SK-N-SH (cell line): ENCODE results near the gene MIS18A. TPM values are rescaled to one million over a fixed set of nuclear protein-coding genes. Genes with fewer than 3 reads are reported as not detected.

ENCODE experiments used
- CTCF ChIA-PET: fragments of 300-600, 350-600 bp; formaldehyde crosslinking; extraction: SDS; loops from one replicate; lab custom pipeline; 2021; lab: Yijun Ruan, JAX
- POLR2A ChIA-PET: fragments of 350-600 bp; sonication (Branson Sonifier 250); formaldehyde crosslinking; extraction: SDS; loops from one replicate; lab custom pipeline; 2020; ENCODE audit warnings: antibody characterized with exemption, inconsistent platforms; lab: Yijun Ruan, JAX
- DNase-seq: peaks from one replicate; pipeline ENCODE4 v3.0.0; 2012
- H2AFZ ChIP-seq: fragments of 200-600 bp; sonication (generic); 2 replicates; pipeline ENCODE4 v1.8.1; 2016; ENCODE audit warnings: antibody characterized with exemption, mild to moderate bottlenecking, low read depth
- H3F3A ChIP-seq: fragments of 200-600 bp; sonication (generic); replicated peaks from 2 replicates; pipeline ENCODE3; 2016; ENCODE audit warnings: antibody characterized with exemption, mild to moderate bottlenecking; ENCODE audit not compliant: insufficient read depth
- H3K27ac ChIP-seq, 2 experiments: fragments of 200-500 bp in 1 of 2; fragments of 200-600 bp in 1 of 2; sonication (Bioruptor generic) in 1 of 2; sonication (generic), shearing (Covaris generic) in 1 of 2; 2 replicates each; pipeline versions ENCODE4 v1.5.1 to v1.6.1; 2014 to 2016; ENCODE audit warnings: low read depth in 2 of 2, inconsistent platforms in 1 of 2, low read length in 1 of 2, mild to moderate bottlenecking in 1 of 2, mixed read lengths in 1 of 2
- H3K27me3 ChIP-seq: fragments of 200-600 bp; sonication (generic), shearing (Covaris generic); 2 replicates; pipeline ENCODE4 v1.6.1; 2016; ENCODE audit warnings: mixed run types; ENCODE audit not compliant: insufficient read depth
- H3K36me3 ChIP-seq, 2 experiments: fragments of 200-500 bp in 1 of 2; fragments of 200-600 bp in 1 of 2; sonication (Bioruptor generic) in 1 of 2; sonication (generic) in 1 of 2; replicated peaks in 1 of 2; 2 replicates each; pipeline versions ENCODE3 to v1.5.1; 2014 to 2016; ENCODE audit warnings: low read length in 1 of 2, mild to moderate bottlenecking in 1 of 2; ENCODE audit not compliant: insufficient read depth in 2 of 2, control insufficient read depth in 1 of 2
- H3K4me1 ChIP-seq, 2 experiments: fragments of 200-500 bp in 1 of 2; fragments of 200-600 bp in 1 of 2; sonication (Bioruptor generic) in 1 of 2; sonication (generic), shearing (Covaris generic) in 1 of 2; 2 replicates each; pipeline versions ENCODE4 v1.5.1 to v1.6.1; 2014 to 2016; ENCODE audit warnings: low read depth in 1 of 2, low read length in 1 of 2, mixed run types in 1 of 2; ENCODE audit not compliant: insufficient read depth in 2 of 2, control insufficient read depth in 1 of 2
- H3K4me2 ChIP-seq: fragments of 200-600 bp; sonication (generic), shearing (Covaris generic); 2 replicates; pipeline ENCODE4 v1.6.1; 2017; ENCODE audit warnings: mixed run types
- H3K4me3 ChIP-seq, 2 experiments: fragments of 200-500 bp in 1 of 2; fragments of 200-600 bp in 1 of 2; sonication (Bioruptor generic) in 1 of 2; sonication (generic), shearing (Covaris generic) in 1 of 2; 2 replicates each; pipeline versions ENCODE4 v1.5.1 to v1.8.1; 2014 to 2016; ENCODE audit warnings: low read depth in 2 of 2, inconsistent platforms in 1 of 2, low read length in 1 of 2, mild to moderate bottlenecking in 1 of 2, mixed read lengths in 1 of 2, moderate library complexity in 1 of 2
- H3K79me2 ChIP-seq: fragments of 200-600 bp; sonication (generic); 2 replicates; pipeline ENCODE4 v1.8.1; 2017; ENCODE audit warnings: mild to moderate bottlenecking; ENCODE audit not compliant: insufficient read depth
- H3K9ac ChIP-seq: fragments of 200-600 bp; sonication (generic); 2 replicates; pipeline ENCODE4 v1.6.1; 2017; ENCODE audit warnings: mixed run types
- H3K9me2 ChIP-seq: fragments of 200-600 bp; sonication (generic); 2 replicates; pipeline ENCODE4 v1.6.1; 2017; ENCODE audit warnings: mixed run types
- H3K9me3 ChIP-seq: fragments of 200-600 bp; sonication (generic); 2 replicates; pipeline ENCODE4 v1.6.1; 2017; ENCODE audit warnings: mixed run types, mild to moderate bottlenecking, moderate library complexity
- H4K20me1 ChIP-seq: fragments of 200-600 bp; sonication (generic); 2 replicates; pipeline ENCODE4 v1.6.1; 2017; ENCODE audit warnings: mild to moderate bottlenecking, mixed run types; ENCODE audit not compliant: insufficient read depth
- GATA2 ChIP-seq: sonication (generic); formaldehyde crosslinking; IDR thresholded peaks from 2 replicates; pipeline ENCODE4 v1.5.0; 2020; ENCODE audit warnings: mild to moderate bottlenecking, missing genetic modification reagents
- MXI1 ChIP-seq: IDR thresholded peaks from 2 replicates; pipeline ENCODE4 v1.6.1; 2012; ENCODE audit warnings: mild to moderate bottlenecking, low read depth, low read length, improper control_type of control experiment
- RAD21 ChIP-seq: IDR thresholded peaks from 2 replicates; pipeline ENCODE4 v1.6.1; 2012; ENCODE audit warnings: mild to moderate bottlenecking, low read length
- WGBS: methylation state at CpG from one replicate; pipeline ENCODE4 v1.1.6; 2017; ENCODE audit warnings: low lambda C conversion rate; 5-methylcytosine and 5-hydroxymethylcytosine counted together
- polyA plus RNA-seq, 3 experiments: library from polyadenylated mRNA; depleted of rRNA; stranded (reverse); fragments of >200 nt; gene quantifications; 2 replicates each; pipeline ENCODE4 v1.2.3, GENCODE V29; 2012

The MIS18A gene
- polyA plus RNA-seq, 1 of the 3 experiments (the other 2 are of a cell fraction) = 14.2 TPM

DNA sequence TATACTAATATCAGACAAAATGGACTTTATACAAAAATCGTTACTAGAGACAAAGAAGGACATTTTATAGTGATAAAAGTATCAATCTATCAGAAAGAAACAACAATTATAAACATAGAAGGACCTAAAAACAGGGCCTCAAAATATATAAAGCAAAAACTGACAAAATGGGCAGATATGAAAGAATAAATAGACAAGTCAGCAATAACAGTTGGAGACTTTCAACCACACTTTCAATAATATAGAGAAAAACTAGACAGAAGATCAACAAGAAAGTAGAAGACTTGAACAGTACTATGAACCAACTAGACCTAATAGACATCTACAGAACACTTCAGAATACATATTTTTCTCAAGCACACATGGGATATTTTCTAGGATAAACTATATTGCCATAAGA lies 52.4 kb downstream of the MIS18A start:
- Histone ChIP-seq H3K4me1 (no peaks in the 10 kb centered on the region), H3K4me2 (no peak overlapping the region), H2AFZ (no peak overlapping the region), H3K9ac (no peak overlapping the region), H3K9me2 (no peaks in the 10 kb centered on the region), H3K4me3 (no peak overlapping the region), H3F3A (no peaks in the 10 kb centered on the region), H4K20me1 (no peaks in the 10 kb centered on the region), H3K36me3 (no peaks in the 10 kb centered on the region), H3K9me3 (no peaks in the 10 kb centered on the region), H3K79me2 (no peaks in the 10 kb centered on the region), H3K27ac (no peak overlapping the region), H3K27me3 (no peaks in the 10 kb centered on the region)
- no peak for TF ChIP-seq GATA2
- no peak for TF ChIP-seq RAD21
- no peak for TF ChIP-seq MXI1
- 20% methylated on average over 1 of the region's 1 CpG for WGBS
- POLR2A ChIA-PET = no interaction called here
- DNase-seq = no peak
- CTCF ChIA-PET = no interaction called here

Other genes with a start within 250 kb of the MIS18A start
- gene MRAP, start 19.8 kb upstream of the MIS18A start, polyA plus RNA-seq (2012; rRNA removed) = not detected in 2 replicates
- gene URB1, start 114.0 kb upstream of the MIS18A start, polyA plus RNA-seq (2012; rRNA removed) = 9.9 and 12.5 TPM in 2 replicates
- 9.5 and 10.1 TPM in 2 replicates for gene EVA1C, start 133.7 kb upstream of the MIS18A start, polyA plus RNA-seq (2012; rRNA removed)